Ovary (tissue), 3 donors: ENCODE data around the gene RERE.

Source experiments
- CTCF ChIP-seq, 3 donors: fragments of 450-650 bp in 2 of 3; fragments of 200-600 bp in 1 of 3; IDR thresholded peaks; one replicate each; pipeline versions ENCODE4 v1.5.1 to v1.8.0; 2016 to 2022; ENCODE audit warnings: antibody characterized with exemption in 3 of 3, mild to moderate bottlenecking in 1 of 3
- POLR2A ChIP-seq: fragments of 450-650 bp; IDR thresholded peaks from one replicate; pipeline ENCODE4 v1.6.1; 2017; ENCODE audit warnings: antibody characterized with exemption, mild to moderate bottlenecking, moderate library complexity
- donor health status: DM: no; HTN: no; CAD: no.

- TF ChIP-seq CTCF (IDR thresholded peaks at IDR 0.05) (no peak), POLR2A (no peak)
Measured at GRCh38 chr1:8712413-8713231, 104.8 kb downstream of the RERE start.
